Right kidney (tissue), 1 donor: ENCODE measurements around the gene ATP6V1F.

Experiments
- DNase-seq: peaks from one replicate; pipeline ENCODE4 v3.0.0-alpha.2; 2016

Gene ATP6V1F

GRCh38 chr7:128883622-128884448, 21.2 kb downstream of the ATP6V1F start:
- peak; percentile 74 for DNase-seq

GRCh38 chr7:128884561-128885369, 22.1 kb downstream of the ATP6V1F start:
- no peak for DNase-seq

GRCh38 chr7:128885370-128886187, 22.9 kb downstream of the ATP6V1F start:
- no peak for DNase-seq

- no peak for DNase-seq
Observed at GRCh38 chr7:128886391-128887168, 23.9 kb downstream of the ATP6V1F start.

GRCh38 chr7:128887169-128888038, 24.7 kb downstream of the ATP6V1F start:
- no peak for DNase-seq

- no peak for DNase-seq
Observed at GRCh38 chr7:128888039-128888755, 25.5 kb downstream of the ATP6V1F start.

- DNase-seq = no peak
Observed at GRCh38 chr7:128888756-128889095, 26.1 kb downstream of the ATP6V1F start.

- no peak for DNase-seq
Observed at GRCh38 chr7:128889121-128889520, 26.5 kb downstream of the ATP6V1F start.

GRCh38 chr7:128890306-128891109, 27.9 kb downstream of the ATP6V1F start:
- no peak for DNase-seq

GRCh38 chr7:128891110-128891941, 28.7 kb downstream of the ATP6V1F start:
- DNase-seq = no peak

GRCh38 chr7:128891942-128892269, 29.2 kb downstream of the ATP6V1F start:
- DNase-seq = no peak

- DNase-seq = no peak
Observed at GRCh38 chr7:128892521-128893250, 30.0 kb downstream of the ATP6V1F start.

- no peak for DNase-seq
Observed at GRCh38 chr7:128893251-128894100, 30.8 kb downstream of the ATP6V1F start.

GRCh38 chr7:128894101-128894440, 31.4 kb downstream of the ATP6V1F start:
- DNase-seq = no peak

GRCh38 chr7:128895320-128895719, 32.7 kb downstream of the ATP6V1F start:
- DNase-seq = no peak

- no peak for DNase-seq
Observed at GRCh38 chr7:128899392-128899791, 36.7 kb downstream of the ATP6V1F start.

GRCh38 chr7:128900237-128900636, 37.6 kb downstream of the ATP6V1F start:
- DNase-seq = no peak
